Sigmoid colon (tissue), 4 donors: ENCODE results near the gene RHCG.

Experiments used
- EP300 ChIP-seq, 4 donors: sonication (generic); formaldehyde crosslinking; IDR thresholded peaks; one replicate each; pipeline ENCODE4 v1.6.1; 2017; ENCODE audit warnings: antibody characterized with exemption in 4 of 4
- POLR2A ChIP-seq, 2 donors: fragments of 450-650 bp; IDR thresholded peaks; one replicate each; pipeline ENCODE4 v1.6.1; 2016; ENCODE audit warnings: antibody characterized with exemption in 2 of 2, mild to moderate bottlenecking in 2 of 2, moderate library complexity in 2 of 2
- POLR2AphosphoS5 ChIP-seq, 4 donors: sonication (generic); formaldehyde crosslinking; IDR thresholded peaks; one replicate each; pipeline ENCODE4 v1.6.1; 2017; ENCODE audit warnings: antibody characterized with exemption in 4 of 4
- TF ChIP-seq, protein P1 (sequence below), 4 experiments: fragments of 450-650 bp in 3 of 4; fragments of 200-600 bp in 1 of 4; IDR thresholded peaks; one replicate each; pipeline ENCODE4 v1.5.1; 2016 to 2019; ENCODE audit warnings: antibody characterized with exemption in 4 of 4, mild to moderate bottlenecking in 3 of 4, moderate library complexity in 2 of 4

DNA sequence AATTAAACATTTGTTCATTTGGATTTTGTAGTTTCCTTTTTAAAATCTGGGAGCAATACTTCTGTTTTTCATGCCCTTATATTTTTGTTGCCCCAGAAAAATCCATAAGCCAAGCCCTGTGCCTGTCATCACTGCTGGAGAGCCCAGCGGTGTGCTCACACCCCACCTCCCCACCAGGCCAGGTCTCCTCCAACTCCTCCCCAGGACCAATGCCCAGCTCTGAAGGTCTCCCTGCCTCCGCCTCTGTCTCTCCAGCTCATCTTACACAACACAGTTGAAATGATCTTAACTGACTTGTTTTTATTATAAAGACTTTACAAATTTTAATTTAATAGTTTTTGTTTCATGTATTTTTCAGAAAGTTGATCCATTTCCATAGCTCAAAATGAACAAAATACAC lies 66.4 kb downstream of the RHCG start:
- no peak for TF ChIP-seq POLR2A (IDR thresholded peaks at IDR 0.05)
- TF ChIP-seq, protein P1, sequence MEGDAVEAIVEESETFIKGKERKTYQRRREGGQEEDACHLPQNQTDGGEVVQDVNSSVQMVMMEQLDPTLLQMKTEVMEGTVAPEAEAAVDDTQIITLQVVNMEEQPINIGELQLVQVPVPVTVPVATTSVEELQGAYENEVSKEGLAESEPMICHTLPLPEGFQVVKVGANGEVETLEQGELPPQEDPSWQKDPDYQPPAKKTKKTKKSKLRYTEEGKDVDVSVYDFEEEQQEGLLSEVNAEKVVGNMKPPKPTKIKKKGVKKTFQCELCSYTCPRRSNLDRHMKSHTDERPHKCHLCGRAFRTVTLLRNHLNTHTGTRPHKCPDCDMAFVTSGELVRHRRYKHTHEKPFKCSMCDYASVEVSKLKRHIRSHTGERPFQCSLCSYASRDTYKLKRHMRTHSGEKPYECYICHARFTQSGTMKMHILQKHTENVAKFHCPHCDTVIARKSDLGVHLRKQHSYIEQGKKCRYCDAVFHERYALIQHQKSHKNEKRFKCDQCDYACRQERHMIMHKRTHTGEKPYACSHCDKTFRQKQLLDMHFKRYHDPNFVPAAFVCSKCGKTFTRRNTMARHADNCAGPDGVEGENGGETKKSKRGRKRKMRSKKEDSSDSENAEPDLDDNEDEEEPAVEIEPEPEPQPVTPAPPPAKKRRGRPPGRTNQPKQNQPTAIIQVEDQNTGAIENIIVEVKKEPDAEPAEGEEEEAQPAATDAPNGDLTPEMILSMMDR (IDR thresholded peaks at IDR 0.05), result no peak
- no peak for TF ChIP-seq POLR2AphosphoS5 (IDR thresholded peaks at IDR 0.05)
- TF ChIP-seq EP300 (IDR thresholded peaks at IDR 0.05), result no peak
